OCI-LY3 (cell line): ENCODE data around the gene ITM2B.

Experiments used
- EZH2phosphoT487 ChIP-seq: fragments of 200-600 bp; shearing (Covaris generic); IDR thresholded peaks from 2 replicates; pipeline ENCODE4 v1.6.1; 2018; ENCODE audit warnings: antibody characterized with exemption, mixed run types, low read depth
- TF ChIP-seq, protein P1 (sequence below): fragments of 200-600, 300-600 bp; sonication (generic); IDR thresholded peaks from 2 replicates; pipeline ENCODE4 v1.5.1; 2014; ENCODE audit warnings: antibody characterized with exemption, low read length, low read depth

DNA sequence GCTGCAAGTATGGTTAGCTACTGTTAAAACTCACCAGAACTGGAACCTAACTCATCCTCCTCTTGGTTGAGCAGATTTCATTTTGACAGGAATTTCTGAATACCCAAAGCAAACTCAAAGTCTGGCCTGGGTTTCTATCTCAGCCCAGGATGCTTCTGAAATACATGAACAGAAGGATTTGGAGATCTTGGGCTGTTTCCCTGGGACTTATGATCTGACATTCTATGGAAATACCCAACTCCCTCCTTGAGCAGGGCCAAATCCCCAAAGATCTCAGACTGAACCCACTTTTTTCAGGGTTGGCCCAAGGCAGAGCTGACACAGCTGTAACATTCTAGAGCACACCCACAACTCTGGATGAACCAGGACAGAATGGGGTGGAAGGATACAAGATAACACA lies 1.1 kb upstream of the ITM2B start:
- TF ChIP-seq, protein P1, sequence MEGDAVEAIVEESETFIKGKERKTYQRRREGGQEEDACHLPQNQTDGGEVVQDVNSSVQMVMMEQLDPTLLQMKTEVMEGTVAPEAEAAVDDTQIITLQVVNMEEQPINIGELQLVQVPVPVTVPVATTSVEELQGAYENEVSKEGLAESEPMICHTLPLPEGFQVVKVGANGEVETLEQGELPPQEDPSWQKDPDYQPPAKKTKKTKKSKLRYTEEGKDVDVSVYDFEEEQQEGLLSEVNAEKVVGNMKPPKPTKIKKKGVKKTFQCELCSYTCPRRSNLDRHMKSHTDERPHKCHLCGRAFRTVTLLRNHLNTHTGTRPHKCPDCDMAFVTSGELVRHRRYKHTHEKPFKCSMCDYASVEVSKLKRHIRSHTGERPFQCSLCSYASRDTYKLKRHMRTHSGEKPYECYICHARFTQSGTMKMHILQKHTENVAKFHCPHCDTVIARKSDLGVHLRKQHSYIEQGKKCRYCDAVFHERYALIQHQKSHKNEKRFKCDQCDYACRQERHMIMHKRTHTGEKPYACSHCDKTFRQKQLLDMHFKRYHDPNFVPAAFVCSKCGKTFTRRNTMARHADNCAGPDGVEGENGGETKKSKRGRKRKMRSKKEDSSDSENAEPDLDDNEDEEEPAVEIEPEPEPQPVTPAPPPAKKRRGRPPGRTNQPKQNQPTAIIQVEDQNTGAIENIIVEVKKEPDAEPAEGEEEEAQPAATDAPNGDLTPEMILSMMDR = no peak
- no peak for TF ChIP-seq EZH2phosphoT487
